HG02678 (cell line): ENCODE data around the gene PDZD2.
"Not testable (repeated sequence)": the region's sequence is repeated elsewhere in the genome, so short reads cannot be mapped to it uniquely, and the experiment has no call there.

ENCODE experiments used
- ATAC-seq: cut with Tn5 transposase; IDR thresholded peaks from one replicate; pipeline ENCODE4 v1.9.1; 2021; ENCODE audit warnings: mild to moderate bottlenecking, moderate library complexity; ENCODE audit not compliant: unreplicated experiment

The PDZD2 gene

DNA sequence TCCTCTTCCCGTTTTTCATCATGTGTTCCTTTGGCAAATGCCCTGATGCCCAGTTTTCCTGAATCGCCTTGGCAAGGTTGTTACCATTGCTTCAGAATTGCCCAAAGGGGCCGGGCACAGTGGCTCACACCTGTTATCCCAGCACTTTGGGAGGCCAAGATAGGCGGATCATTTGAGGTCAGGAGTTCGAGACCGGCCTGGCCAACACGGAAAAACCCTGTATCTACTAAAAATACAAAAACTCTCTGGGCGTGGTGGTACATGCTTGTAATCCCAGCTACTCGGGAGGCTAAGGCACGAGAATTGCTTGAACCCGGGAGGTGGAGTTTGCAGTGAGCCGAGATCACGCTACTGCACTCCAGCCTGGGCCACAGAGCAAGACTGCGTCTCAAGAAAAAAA is 125.8 kb downstream of the PDZD2 start:
- not testable (repeated sequence) for ATAC-seq

DNA sequence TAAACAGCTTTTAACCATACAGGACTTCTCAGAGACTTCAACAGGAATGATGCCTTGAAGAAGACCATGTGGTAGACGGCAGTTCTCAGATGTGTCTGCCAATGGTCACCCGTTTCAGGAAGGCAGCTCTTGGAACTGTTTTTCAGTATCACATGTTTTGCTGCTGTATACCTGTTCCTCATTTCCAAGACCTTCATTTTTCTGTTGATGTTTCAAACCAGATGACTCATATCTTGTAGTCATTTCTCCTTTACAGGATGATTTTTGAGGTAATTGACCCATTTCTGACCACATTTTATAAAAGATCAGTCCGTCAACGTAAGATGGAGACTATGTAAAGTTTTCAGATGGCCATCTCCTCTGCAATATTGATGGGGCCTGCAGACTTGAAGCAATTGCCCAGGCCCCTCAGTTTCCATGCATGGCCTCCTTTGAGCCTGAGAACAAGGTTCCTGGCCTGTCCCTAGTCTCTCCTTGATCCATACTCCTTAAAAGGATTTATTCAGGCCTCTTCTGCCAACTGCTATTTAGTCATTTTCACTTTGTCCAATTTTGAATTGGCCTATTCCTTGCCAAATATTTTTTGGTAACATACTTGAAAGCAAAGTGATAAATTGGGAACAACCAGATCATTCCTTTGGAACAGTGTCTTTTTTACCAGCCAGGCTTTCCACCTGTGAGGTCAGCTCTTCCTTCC is 128.6 kb downstream of the PDZD2 start:
- no peak for ATAC-seq

DNA sequence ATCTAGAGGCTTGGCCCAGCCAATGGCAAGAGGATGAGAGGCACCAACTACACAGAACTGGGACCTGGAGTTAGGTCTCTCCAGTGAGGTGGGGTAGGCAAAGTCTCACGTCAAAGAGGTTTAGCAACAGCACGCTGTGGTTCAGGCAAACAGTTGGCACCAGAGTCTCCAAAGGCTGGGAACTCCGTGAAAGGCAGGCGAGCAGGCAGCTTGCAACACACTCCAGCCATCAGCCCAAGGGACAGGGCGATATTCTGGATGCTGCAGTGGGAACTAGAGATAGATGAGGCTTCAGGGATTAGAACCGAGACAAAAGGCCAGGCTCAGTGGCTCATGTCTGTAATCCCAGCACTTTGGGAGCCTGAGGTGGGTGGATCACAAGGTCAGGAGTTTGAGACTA is 129.1 kb downstream of the PDZD2 start:
- ATAC-seq = no peak

DNA sequence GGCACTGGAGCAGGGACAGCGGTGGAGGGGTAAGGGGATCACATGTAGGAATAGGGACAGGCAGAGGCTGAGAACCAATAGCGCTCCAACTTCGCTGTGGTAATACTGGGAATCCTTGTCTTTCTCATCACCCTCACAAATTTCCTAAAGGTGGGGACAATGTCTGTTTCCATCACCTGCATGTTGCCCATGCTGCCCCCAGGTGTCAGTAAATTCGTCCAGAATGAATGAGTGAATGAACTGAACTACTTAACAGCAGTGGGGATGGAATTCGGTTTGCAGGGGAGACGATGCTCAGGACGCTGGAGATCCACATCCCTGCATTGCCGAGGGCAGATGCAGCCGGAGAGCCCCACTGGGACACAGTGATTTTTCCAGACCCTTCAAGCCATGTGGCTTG is 129.9 kb downstream of the PDZD2 start:
- ATAC-seq = no peak

DNA sequence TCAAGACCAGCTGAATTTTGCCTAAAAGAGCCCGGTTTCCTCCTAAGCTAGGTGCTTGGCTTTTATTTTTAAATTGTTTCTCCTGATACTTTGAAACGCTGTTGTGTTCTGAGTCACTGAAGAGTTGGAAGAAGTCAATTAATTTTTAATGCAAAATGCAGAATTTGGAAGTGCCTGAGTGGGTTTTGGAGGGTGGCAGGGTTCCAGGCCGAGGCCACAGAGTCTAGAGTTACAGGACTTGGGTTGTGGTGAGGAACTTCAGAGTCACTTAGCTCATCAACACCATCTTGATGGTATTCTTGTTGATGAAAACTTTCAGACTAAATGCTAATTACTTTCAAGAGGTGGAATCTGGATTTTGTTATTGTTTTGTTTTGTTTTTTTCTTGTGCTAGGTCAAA is 130.6 kb downstream of the PDZD2 start:
- ATAC-seq = no peak

DNA sequence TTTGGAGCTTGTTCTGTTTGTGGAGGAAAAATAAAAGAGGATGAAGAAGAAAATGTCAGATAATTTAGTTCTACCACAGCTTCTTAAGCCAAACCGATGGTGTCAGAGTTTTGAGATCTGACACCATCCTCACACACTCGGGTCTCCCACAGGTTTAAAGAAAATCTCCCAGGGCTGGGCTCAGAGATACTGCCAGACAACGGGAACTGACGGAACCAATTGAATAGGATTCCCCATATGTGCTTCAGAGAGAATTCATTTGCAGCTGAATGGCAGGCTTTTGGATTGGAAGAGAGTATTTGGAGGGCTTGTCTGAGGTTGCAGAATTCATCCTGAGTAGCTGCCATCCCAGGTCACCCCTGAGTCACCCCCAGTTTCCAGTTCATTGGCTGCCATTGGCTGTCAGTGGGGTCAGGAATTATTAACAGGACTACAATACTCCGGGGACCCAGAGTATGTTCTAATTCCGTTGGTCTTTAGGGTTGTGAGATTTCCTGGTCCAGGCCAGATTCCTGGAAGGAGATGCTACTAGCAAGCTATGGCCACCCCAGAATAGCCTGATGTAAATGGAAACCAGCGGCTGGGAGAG is 131.3 kb downstream of the PDZD2 start:
- ATAC-seq = no peak

DNA sequence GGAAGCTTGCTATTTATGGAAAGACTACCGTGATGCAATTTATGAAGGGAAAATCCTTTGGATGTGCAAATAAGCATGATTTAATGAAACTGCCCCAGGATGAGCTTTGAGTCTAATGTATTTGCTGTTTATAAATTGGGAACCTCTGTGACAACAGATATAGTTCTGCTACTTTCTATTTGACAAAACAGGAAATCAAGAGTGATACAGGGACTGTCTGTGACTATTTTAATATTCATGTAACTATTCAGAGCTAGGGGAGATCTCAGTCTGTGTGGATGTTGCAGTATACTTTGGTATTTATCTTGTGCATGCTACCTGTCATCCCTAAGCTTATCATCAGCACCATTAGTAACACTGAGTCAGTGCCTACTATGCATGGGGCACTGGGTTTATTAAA is 132.1 kb downstream of the PDZD2 start:
- peak; percentile 89 for ATAC-seq

DNA sequence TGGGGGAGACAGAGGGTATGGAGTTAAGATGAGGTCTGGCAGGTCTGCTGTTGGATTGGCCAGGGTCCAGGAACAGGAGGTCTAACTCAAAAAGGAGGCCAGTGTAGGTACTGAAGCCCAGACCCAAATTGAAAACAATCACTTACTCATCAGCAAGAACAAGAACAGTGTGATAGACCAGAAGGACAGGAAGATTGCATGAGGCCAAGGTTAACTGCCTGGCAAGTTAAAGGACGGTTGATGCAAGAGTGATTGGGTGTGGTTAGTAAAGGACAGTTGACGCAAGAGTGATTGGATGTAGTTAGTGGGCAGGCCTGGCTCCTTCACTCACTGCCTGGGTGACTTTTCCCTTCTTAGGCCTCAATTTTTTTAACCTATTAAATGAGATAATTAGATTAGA is 132.6 kb downstream of the PDZD2 start:
- ATAC-seq = no peak

DNA sequence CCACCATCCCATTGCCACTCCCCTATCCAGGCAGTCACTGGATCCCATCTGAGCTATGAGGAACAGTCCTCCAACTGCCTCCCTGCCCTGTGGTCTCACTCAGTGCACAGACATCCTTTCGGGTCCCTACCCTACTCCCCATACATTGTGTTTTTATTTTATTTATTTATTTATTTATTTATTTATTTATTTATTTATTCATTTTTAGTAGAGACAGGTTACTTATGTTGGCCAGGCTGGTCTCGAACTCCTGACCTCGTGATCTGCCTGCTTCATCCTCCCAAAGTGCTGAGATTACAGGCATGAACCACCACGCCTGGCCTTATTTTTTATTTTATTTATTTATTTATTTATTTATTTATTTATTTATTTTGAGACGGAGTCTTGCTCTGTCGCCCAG is 137.4 kb downstream of the PDZD2 start:
- not testable (repeated sequence) for ATAC-seq

DNA sequence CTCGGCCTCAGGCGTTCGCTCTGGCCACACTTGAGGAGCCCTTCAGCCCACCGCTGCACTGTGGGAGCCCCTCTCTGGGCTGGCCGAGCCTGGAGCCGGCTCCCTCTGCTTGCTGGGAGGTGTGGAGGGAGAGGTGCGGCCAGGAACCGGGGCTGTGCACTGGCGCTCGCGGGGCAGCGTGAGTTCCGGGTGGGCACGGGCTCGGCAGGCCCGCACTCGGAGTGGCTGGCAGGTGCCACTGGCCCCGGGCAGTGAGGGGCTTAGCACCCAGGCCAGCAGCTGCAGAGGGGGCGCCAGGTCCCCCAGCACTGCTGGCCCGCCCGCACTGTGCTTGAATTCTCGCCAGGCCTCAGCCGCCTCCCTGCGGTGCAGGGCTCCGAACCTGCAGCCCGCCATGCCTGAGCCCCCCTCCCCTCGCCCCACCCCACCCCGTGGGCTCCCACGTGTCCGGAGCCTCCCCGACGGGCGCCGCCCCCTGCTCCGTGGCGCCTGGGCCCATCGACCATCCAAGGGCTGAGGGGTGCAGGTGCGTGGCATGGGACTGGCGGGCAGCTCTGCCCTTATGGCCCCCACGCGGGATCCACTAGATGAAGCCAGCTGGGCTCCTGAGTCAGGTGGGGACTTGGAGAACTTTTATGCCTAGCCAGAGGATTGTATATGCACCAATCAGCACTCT is 138.2 kb downstream of the PDZD2 start:
- ATAC-seq = no peak

DNA sequence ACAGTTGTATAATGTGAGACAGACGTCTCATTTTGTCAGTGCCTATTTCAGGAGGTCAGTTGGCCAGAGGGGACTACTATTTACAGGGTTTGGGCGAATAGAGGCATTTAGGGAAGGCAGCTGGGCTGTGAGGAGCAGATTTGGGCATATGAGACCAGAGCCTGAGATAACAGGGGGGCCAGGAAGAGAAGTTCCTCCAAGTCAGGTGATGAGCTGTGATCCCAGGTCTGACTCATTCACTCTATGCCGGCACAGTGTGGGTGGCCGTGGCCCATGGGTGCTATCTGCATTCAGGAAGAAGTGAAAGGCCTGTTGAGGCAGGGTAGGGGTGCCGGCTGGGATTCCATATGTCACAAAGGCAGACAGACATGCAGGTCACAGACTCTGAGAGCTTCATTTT is 142.8 kb downstream of the PDZD2 start:
- no peak for ATAC-seq

DNA sequence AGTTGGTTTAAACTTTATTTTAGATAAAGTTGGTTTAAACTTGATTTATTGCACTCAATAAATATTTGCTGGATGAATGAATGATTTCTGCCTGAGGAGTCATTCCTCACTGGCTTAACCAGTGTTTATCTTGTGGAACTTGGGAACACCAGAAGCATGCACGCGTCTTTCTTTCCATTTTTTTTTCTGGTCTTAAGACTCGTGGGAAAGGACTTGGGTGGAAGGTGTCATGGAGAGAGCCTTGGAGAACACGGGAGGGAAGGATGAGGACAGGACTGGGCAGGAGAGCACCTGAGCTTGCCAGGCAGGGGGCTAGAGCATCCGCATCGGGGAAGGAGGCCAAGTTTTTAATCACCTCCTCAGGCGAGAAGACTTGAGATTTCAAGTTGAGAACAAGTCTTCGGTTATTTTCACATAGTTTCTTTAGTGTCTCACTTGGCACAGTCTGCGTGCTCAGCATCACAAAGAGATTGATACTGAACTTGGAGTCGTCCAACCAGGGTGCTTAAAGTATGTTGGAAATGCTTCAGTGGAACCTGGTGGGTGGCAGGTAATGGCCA is 144.2 kb downstream of the PDZD2 start:
- ATAC-seq = no peak

DNA sequence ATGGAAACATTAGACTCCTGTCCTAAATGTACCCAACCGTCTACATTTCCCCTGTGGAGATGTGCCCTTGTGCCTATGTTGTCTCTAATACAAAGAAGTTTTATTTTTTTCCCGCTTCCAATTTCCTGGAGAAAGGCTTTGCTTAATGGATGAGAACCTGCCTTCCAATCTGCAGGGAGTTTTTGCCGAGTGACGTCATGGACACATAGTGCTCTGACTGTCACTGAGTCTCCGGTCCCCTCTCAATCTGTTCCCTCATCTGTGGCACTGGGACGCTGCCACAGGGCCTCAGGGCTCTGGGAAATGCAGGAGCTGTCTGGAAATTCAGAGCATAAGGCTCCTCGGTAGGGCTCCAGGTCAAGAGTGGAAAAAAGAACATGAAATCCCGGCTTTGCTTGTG is 144.8 kb downstream of the PDZD2 start:
- no peak for ATAC-seq

DNA sequence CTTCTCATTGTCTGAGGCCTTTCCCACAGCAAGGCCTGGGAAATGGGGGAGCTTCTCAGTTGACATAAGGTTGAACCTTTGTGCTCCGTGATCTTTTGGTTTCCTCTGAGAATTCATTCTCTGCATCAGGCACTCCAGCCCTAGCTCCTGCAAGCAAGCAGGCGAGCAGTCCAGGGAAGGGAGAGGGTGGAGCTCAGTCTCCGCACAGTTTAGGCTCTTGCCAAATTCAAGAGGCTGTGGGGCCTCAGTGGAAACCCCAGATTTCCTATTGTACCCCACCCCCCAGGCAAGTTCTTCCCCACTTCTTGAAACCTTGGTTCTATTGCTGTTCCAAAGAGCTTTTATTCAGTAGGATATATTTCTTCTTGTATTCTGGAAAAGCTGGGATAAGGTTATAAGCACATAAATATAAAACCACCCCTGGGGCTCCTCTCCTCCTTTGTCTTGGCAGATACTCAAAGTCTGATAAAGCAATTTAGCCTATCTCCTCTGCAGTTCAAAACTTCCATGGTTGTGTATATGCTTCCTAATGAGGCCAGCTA is 147.2 kb downstream of the PDZD2 start:
- no peak for ATAC-seq

DNA sequence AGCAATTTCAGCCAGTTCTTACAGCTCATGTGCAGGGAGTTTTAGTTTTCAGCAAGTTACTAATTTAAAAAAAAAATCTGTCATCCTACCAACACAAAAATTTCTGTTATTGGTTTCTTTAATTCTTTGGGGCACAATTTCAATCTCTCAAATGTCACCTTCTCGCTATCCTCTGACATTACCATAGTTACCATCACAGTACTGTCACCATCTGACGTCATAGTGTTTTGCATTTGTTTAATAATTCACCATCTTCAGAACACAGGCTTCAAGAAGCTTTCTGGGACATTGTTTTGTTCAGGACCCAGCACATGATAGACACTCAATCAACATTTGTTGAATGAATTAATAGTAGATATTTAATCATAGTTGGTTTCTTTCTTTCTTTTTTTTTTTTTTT is 155.1 kb downstream of the PDZD2 start:
- no peak for ATAC-seq

DNA sequence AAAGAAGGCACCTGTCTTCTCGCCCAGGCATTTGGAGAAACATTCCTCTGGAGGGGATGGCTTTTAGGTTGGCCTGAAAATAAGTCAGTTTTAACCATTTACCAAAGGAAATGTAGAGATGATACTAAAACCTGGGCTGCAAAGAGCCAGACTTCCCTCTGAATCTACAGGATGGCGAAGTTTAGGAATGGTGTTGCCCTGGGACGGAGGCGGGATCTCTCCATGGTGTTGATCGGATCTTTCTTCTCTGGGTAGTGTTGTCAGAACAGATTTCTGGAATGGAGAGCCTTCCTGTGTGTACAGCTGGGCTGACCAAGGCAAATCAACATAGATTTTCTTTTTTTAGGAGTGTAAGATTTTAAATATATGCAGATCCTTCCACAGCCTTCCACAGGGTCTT is 159.2 kb downstream of the PDZD2 start:
- no peak for ATAC-seq

DNA sequence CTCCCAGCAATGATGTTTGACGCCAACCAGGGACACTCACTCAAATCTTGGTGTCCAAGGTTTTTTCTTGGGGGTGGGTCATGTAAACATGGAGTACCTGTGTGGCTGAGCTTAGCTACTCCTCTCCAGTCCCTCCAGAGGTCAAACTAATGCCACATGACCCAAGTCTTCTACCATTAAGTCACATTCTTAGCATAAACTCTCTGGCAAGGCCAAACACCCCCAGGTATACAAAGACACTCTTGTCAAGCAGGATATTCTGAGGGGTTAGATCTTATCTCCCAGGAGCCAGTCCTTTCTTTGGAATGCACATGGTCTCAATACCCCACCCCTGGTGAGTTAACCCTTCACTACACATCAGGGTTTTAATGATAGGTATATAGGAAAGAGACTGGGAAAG is 161.4 kb downstream of the PDZD2 start:
- ATAC-seq = no peak

DNA sequence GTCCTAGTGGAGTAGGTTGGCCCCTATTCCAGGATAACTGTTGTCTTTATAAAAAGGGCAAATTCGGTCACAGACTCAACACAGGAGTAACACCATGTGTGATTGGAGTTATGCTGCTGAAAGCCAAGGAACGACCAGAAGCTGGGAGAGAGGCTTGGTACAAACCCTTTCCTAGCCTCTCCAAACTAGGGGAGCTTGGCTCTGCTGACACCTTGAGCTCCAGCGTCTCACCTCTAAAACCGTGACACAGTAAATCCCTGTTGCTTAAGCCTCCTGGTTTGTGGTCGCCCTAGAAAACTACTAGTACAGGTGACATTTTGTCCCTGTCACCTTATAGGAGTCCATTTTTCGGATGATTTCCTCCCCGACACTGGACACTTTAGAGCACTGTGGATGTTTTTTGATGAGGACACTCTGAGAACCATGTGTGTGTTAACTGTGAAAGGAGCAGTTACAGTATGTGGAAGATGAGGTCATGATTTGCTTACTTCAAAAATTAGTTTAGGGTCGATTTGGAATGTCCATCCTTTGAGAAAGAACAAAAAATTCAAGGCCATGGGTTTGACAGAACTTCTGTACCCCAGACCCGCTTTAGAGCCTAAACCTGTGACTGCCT is 167.0 kb downstream of the PDZD2 start:
- ATAC-seq = no peak

DNA sequence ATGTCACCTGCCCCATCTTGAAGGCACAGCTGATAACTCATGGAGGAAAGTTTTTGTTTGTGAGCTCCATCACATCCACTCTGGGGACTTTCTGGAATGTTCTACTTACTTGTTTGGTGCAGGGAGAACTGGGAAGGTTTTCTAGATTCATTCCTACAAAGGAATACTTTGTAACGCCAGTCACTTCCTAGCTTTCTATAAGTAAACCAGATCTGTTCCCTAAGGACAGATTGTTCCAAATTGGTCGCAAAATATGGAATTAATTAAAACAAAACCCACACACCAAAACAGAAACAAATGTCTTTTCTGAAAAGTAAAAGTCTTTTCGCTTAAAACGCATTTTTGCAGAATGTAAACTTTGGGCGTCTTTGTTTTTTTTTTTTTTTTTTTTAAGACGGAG is 167.6 kb downstream of the PDZD2 start:
- ATAC-seq = no peak

DNA sequence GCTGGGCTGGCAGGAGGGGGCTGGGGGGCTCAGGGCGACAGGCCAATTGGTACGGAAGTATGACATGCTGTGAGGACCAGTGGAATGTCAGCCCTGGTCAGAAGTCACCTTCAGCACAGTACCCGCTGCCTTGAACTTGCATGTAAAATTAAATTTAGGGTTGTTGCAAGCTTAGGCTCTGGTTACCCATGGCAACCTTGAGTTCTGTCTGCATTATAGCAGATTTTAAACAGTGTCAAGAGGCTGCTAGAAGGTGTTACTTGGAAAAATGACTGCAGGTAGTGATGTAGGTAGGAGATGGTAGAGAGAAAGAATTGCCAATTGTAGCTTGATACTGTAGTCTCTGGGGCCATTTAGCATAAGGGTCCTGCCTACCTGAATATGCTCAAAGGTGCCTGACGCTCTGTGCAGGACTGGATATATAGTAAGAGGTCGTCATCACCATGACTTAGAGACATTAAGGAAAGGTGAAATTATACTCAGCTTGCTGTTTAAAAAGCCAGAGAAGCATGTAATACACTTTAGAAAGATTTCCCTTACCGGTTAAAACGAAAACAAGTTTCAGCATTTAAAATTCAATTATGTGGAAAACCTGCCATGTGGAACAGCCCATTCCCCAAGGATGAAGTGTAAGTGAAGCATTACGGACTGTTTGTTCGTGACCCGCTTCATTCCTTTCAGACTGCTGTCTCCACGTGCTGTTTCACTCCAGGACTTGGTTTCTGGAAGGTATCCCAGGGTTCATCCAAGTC is 169.0 kb downstream of the PDZD2 start:
- no peak for ATAC-seq
